ENCODE results near the gene P2RY12.

Gene P2RY12

DNA sequence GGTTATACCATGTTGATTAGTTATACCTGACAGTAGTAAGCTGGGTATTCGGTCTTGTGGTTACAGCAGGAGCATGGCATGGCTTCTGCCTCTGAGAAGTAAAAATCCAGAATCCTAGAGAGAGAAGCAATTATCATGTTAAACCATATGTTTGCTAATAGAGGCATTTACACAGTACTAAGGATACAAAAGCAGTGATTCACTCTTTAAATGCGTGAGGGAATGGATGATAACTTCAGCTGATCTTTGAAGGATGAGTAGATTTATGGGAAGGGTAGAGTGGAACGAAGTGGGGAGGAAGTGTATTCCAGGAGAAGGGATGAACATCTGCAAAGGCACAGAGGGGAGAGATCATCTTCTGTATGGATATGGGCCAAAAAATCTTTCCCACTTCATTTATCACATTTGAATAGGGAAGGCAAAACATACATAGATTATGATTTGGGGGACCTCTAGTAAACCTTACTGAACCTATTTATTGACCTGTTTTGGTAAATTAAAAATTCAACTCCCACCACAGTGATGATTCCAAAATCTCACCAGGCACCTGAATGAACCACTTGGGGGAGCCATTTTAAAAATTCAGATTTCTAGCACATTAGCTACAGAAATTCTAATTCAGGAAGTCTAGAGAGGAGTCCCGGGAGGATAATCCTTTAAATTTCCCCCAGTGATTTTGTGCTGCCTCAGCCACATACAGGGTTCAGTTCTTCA, 41.2 kb upstream of the P2RY12 start:
- no peak for DNase-seq (ENCODE audit: low read depth)
- TF ChIP-seq, protein P1, sequence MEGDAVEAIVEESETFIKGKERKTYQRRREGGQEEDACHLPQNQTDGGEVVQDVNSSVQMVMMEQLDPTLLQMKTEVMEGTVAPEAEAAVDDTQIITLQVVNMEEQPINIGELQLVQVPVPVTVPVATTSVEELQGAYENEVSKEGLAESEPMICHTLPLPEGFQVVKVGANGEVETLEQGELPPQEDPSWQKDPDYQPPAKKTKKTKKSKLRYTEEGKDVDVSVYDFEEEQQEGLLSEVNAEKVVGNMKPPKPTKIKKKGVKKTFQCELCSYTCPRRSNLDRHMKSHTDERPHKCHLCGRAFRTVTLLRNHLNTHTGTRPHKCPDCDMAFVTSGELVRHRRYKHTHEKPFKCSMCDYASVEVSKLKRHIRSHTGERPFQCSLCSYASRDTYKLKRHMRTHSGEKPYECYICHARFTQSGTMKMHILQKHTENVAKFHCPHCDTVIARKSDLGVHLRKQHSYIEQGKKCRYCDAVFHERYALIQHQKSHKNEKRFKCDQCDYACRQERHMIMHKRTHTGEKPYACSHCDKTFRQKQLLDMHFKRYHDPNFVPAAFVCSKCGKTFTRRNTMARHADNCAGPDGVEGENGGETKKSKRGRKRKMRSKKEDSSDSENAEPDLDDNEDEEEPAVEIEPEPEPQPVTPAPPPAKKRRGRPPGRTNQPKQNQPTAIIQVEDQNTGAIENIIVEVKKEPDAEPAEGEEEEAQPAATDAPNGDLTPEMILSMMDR (conservative IDR thresholded peaks at IDR 0.05; ENCODE audit: low read depth, low read length): peak; percentile 28
- H3K4me3 ChIP-seq (ENCODE audit: low read length): no peak overlapping the region

DNA sequence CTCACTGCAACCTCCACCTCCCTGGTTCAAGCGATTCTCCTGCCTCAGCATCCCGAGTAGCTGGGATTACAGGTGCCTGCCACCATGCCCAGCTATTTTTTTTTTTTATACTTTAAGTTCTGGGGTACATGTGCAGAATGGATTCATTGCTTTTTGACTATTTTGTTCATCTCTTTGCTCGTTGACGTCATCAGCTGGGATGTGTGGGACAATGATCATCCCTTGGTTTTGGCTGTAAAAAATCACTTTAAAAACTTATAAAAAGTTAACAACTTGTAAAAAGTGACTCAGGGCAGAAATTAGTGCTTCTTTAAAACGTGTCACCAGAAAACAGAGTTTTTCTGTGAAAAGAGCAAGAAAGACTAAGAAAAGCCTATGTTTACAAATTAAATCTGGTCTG, 38.5 kb upstream of the P2RY12 start:
- DNase-seq (ENCODE audit: low read depth): no peak
- TF ChIP-seq, protein P1 (conservative IDR thresholded peaks at IDR 0.05; ENCODE audit: low read depth, low read length): no peak
- no peak overlapping the region for H3K4me3 ChIP-seq (ENCODE audit: low read length)

DNA sequence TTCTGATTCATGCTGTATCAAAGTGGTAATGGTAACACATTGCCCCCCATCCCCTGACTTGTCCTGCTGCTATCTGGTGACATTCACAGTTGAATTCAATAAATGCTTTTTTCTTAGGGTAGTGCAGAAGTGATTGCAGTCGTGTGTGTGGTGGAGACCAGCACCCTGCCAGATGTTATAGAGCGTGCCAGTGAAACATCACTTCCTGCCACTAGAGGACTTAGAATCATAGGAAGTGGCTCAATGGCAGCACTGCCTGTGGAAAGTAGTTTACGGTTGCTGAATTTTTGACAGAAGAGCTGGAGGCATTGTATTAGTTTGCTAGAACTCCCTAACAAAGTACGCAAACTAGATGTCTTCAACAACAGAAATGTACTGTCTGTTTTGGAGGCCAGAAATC, 37.4 kb upstream of the P2RY12 start:
- TF ChIP-seq, protein P1 (conservative IDR thresholded peaks at IDR 0.05; ENCODE audit: low read depth, low read length): peak; percentile 1
- DNase-seq (ENCODE audit: low read depth): no peak
- no peak overlapping the region for H3K4me3 ChIP-seq (ENCODE audit: low read length)

DNA sequence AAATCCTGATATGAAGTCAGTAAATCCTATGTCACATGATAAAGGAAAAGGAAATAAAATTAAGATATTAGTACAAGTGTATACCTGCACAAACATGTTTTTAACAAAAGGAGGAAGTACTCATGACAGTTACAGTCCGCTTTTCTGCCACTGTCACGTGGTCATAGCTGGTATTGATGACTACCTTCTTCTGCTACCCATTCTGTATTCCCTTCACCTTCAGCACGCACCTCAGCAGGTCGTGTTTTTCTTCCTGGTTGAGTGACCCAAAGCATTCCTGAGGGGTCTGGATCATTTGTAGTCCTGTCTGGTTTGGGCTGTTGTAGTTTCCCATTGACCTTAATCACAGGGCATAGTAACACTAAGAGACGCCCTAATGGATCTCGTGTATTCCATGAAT, 35.3 kb upstream of the P2RY12 start:
- no peak for DNase-seq (ENCODE audit: low read depth)
- H3K4me3 ChIP-seq (ENCODE audit: low read length): no peak overlapping the region
- TF ChIP-seq, protein P1 (conservative IDR thresholded peaks at IDR 0.05; ENCODE audit: low read depth, low read length): no peak

DNA sequence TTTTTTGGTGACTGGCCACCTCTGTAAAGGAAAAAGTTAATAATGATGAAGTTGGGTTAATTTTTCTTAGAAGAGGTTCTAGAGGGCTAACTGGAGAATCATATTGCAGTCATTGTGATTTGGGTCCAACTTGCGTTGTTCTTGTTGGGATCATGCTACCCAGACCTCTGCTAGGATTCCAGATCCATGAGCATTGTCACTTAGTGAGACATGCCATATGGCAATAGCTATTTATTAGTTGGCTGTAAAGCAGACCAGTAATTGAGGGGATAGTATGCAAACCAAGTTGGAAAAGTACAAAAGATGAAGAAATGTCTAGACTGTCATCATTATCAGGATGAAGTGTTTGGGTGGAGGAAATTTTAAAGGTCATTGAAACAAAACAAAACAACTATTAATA, 30.7 kb upstream of the P2RY12 start:
- TF ChIP-seq, protein P1 (conservative IDR thresholded peaks at IDR 0.05; ENCODE audit: low read depth, low read length): no peak

DNA sequence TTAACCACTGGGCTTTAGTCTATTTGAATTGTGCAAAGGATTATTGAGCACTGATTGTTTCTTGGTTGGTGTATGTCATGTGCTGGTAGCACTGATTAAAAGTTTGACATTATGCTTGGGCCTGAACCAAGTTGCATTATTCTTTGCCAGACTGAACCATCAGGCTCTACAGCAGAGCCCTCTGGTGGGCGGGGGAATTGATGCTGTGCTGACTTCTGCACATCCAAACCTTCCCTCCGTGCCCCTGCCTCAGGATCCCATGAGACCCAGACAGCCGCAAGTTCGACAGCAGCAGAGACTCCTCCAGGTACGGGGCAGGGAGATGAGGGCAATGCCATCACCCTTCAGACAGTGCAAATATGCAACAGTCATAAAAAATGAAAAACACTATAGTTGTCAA, 28.4 kb upstream of the P2RY12 start:
- TF ChIP-seq, protein P1 (conservative IDR thresholded peaks at IDR 0.05; ENCODE audit: low read depth, low read length): no peak
- H3K4me3 ChIP-seq (ENCODE audit: low read length): no peak overlapping the region
- DNase-seq (ENCODE audit: low read depth): no peak

More for the DNA sequence above, 30.7 kb upstream of the P2RY12 start:
- no peak for DNase-seq (ENCODE audit: low read depth)
- no peak overlapping the region for H3K4me3 ChIP-seq (ENCODE audit: low read length)

DNA sequence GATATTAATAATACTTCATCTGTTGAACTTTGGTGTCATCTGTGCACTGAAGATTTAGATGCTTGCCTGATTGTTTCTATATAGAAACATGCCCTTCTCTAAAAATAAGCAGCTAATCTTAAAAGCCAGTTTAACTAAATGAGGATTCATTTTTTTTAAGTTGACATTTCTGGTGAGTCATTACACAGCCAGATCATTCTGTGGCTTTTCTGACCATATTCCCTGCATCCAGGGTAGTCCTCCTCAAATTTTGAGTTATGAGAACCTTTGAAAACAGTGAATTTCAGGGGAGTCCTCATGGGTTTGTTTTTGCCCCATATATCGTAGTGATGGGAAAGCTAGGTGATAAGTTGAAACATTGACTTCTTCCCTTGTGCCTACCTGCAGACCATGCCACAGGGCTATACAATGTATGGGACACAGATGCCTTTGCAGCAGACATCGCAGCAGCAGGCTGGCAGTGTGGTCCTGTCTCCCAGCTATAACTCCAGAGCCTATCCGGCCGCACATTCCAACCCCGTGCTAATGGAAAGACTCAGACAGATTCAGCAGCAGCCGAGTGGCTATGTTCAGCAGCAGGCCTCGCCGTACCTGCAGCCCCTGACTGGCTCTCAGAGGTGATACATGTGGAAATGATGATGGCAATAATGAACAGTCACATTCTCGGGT, 26.5 kb upstream of the P2RY12 start:
- TF ChIP-seq, protein P1 (conservative IDR thresholded peaks at IDR 0.05; ENCODE audit: low read depth, low read length): no peak
- no peak for DNase-seq (ENCODE audit: low read depth)

More for the DNA sequence above, 26.5 kb upstream of the P2RY12 start:
- no peak overlapping the region for H3K4me3 ChIP-seq (ENCODE audit: low read length)

Measured in retinal pigment epithelial cell (primary cell).